Measurements from ENCODE around the gene KRTAP9-2. TPM values are rescaled to one million over a fixed set of nuclear protein-coding genes. Genes with fewer than 3 reads are reported as not detected.

Gene KRTAP9-2
- polyA plus RNA-seq, 4 donors, result not detected

Other genes with a start within 250 kb of the KRTAP9-2 start
- under 1 TPM in 1 of 4 donors, not detected in 3; 0.08 TPM for gene KRT40, start 242.3 kb upstream of the KRTAP9-2 start, polyA plus RNA-seq (ENCODE audit: insufficient read length in 4 of 4)
- not detected for gene KRTAP3-3, start 232.5 kb upstream of the KRTAP9-2 start, polyA plus RNA-seq (ENCODE audit: insufficient read length in 4 of 4)
- not detected for gene KRTAP3-2, start 226.7 kb upstream of the KRTAP9-2 start, polyA plus RNA-seq (ENCODE audit: insufficient read length in 4 of 4)
- gene KRTAP3-1, start 217.5 kb upstream of the KRTAP9-2 start, polyA plus RNA-seq (ENCODE audit: insufficient read length in 4 of 4), result not detected
- gene KRTAP1-5, start 199.4 kb upstream of the KRTAP9-2 start, polyA plus RNA-seq (ENCODE audit: insufficient read length in 4 of 4), result not detected
- not detected for gene KRTAP1-4, start 196.5 kb upstream of the KRTAP9-2 start, polyA plus RNA-seq (ENCODE audit: insufficient read length in 4 of 4)
- not detected for gene KRTAP1-3, start 191.8 kb upstream of the KRTAP9-2 start, polyA plus RNA-seq (ENCODE audit: insufficient read length in 4 of 4)
- not detected for gene KRTAP1-1, start 185.2 kb upstream of the KRTAP9-2 start, polyA plus RNA-seq (ENCODE audit: insufficient read length in 4 of 4)
- not detected for gene KRTAP2-1, start 179.3 kb upstream of the KRTAP9-2 start, polyA plus RNA-seq (ENCODE audit: insufficient read length in 4 of 4)
- gene KRTAP2-2, start 171.4 kb upstream of the KRTAP9-2 start, polyA plus RNA-seq (ENCODE audit: insufficient read length in 4 of 4), result not detected
- not detected for gene KRTAP2-3, start 166.5 kb upstream of the KRTAP9-2 start, polyA plus RNA-seq (ENCODE audit: insufficient read length in 4 of 4)
- not detected for gene KRTAP2-4, start 160.8 kb upstream of the KRTAP9-2 start, polyA plus RNA-seq (ENCODE audit: insufficient read length in 4 of 4)
- gene KRTAP4-7, start 142.5 kb upstream of the KRTAP9-2 start, polyA plus RNA-seq (ENCODE audit: insufficient read length in 4 of 4), result not detected
- not detected for gene KRTAP4-8, start 128.5 kb upstream of the KRTAP9-2 start, polyA plus RNA-seq (ENCODE audit: insufficient read length in 4 of 4)
- gene KRTAP4-16, start 124.4 kb upstream of the KRTAP9-2 start, polyA plus RNA-seq (ENCODE audit: insufficient read length in 4 of 4), result not detected
- not detected for gene KRTAP4-9, start 121.3 kb upstream of the KRTAP9-2 start, polyA plus RNA-seq (ENCODE audit: insufficient read length in 4 of 4)
- not detected for gene KRTAP4-11, start 108.3 kb upstream of the KRTAP9-2 start, polyA plus RNA-seq (ENCODE audit: insufficient read length in 4 of 4)
- not detected for gene KRTAP4-12, start 102.5 kb upstream of the KRTAP9-2 start, polyA plus RNA-seq (ENCODE audit: insufficient read length in 4 of 4)
- gene KRTAP4-6, start 86.1 kb upstream of the KRTAP9-2 start, polyA plus RNA-seq (ENCODE audit: insufficient read length in 4 of 4), result not detected
- not detected for gene KRTAP4-5, start 76.8 kb upstream of the KRTAP9-2 start, polyA plus RNA-seq (ENCODE audit: insufficient read length in 4 of 4)
- not detected for gene KRTAP4-4, start 65.9 kb upstream of the KRTAP9-2 start, polyA plus RNA-seq (ENCODE audit: insufficient read length in 4 of 4)
- gene KRTAP4-3, start 58.4 kb upstream of the KRTAP9-2 start, polyA plus RNA-seq (ENCODE audit: insufficient read length in 4 of 4), result not detected
- gene KRTAP4-2, start 48.4 kb upstream of the KRTAP9-2 start, polyA plus RNA-seq (ENCODE audit: insufficient read length in 4 of 4), result not detected
- not detected for gene KRTAP4-1, start 41.7 kb upstream of the KRTAP9-2 start, polyA plus RNA-seq (ENCODE audit: insufficient read length in 4 of 4)
- not detected for gene KRTAP9-1, start 36.8 kb upstream of the KRTAP9-2 start, polyA plus RNA-seq (ENCODE audit: insufficient read length in 4 of 4)
- gene KRTAP9-3, start 5.8 kb downstream of the KRTAP9-2 start, polyA plus RNA-seq (ENCODE audit: insufficient read length in 4 of 4), result not detected
- not detected for gene KRTAP9-8, start 11.4 kb downstream of the KRTAP9-2 start, polyA plus RNA-seq (ENCODE audit: insufficient read length in 4 of 4)
- gene KRTAP9-4, start 23.0 kb downstream of the KRTAP9-2 start, polyA plus RNA-seq (ENCODE audit: insufficient read length in 4 of 4), result not detected
- not detected for gene KRTAP9-9, start 28.7 kb downstream of the KRTAP9-2 start, polyA plus RNA-seq (ENCODE audit: insufficient read length in 4 of 4)
- gene KRTAP9-6, start 38.7 kb downstream of the KRTAP9-2 start, polyA plus RNA-seq (ENCODE audit: insufficient read length in 4 of 4), result under 1 TPM in 3 of 4 donors, not detected in 1; 0.09 to 0.14 (median 0.10) TPM
- not detected for gene KRTAP9-7, start 49.0 kb downstream of the KRTAP9-2 start, polyA plus RNA-seq (ENCODE audit: insufficient read length in 4 of 4)
- gene KRTAP29-1, start 76.2 kb downstream of the KRTAP9-2 start, polyA plus RNA-seq (ENCODE audit: insufficient read length in 4 of 4), result not detected
- gene KRTAP16-1, start 82.7 kb downstream of the KRTAP9-2 start, polyA plus RNA-seq (ENCODE audit: insufficient read length in 4 of 4), result not detected
- gene KRTAP17-1, start 89.1 kb downstream of the KRTAP9-2 start, polyA plus RNA-seq (ENCODE audit: insufficient read length in 4 of 4), result not detected
- gene KRT33A, start 124.2 kb downstream of the KRTAP9-2 start, polyA plus RNA-seq (ENCODE audit: insufficient read length in 4 of 4), result not detected
- gene KRT33B, start 143.2 kb downstream of the KRTAP9-2 start, polyA plus RNA-seq (ENCODE audit: insufficient read length in 4 of 4), result not detected
- not detected for gene KRT34, start 155.7 kb downstream of the KRTAP9-2 start, polyA plus RNA-seq (ENCODE audit: insufficient read length in 4 of 4)
- gene KRT31, start 171.0 kb downstream of the KRTAP9-2 start, polyA plus RNA-seq (ENCODE audit: insufficient read length in 4 of 4), result not detected
- not detected for gene KRT37, start 197.9 kb downstream of the KRTAP9-2 start, polyA plus RNA-seq (ENCODE audit: insufficient read length in 4 of 4)
- not detected for gene KRT38, start 214.3 kb downstream of the KRTAP9-2 start, polyA plus RNA-seq (ENCODE audit: insufficient read length in 4 of 4)
- gene KRT32, start 240.7 kb downstream of the KRTAP9-2 start, polyA plus RNA-seq (ENCODE audit: insufficient read length in 4 of 4), result not detected